Measurements from ENCODE around the gene MAMDC4.
"Not testable (repeated sequence)": the region's sequence is repeated elsewhere in the genome, so short reads cannot be mapped to it uniquely, and the experiment has no call there.

The MAMDC4 gene

DNA sequence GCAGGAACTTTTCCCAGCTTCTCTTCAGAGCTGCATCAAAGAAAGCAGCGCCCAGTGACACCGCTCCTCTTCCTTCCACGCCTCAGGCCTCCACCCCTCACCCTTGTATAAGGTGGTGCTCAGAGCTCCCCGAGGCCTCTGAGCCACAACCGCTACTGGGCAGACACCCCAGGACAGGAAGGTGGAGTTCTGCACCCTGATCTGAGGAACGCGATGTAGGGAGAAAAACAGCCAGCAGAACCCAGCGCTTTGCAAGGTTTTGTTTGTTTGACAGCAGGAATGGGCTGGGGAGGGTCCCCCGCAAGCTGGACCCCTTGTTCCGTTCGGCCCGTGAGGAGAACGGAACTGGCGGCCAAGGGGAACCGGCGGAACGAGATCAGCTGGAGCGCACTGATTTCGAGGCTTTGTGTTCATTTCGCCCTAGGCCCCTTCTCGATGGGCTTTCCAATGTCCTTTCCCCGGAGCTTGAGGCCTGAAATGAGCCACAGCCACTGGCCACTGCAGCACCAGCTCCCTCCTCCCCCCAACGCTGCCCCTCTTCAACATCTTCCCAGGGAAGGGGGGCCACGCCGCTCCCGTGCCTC is 9.8 kb downstream of the MAMDC4 start:
- ATAC-seq (replicated peaks) (no peak), DNase-seq (no peak)
- no peaks in the 10 kb centered on the region for H3K9me3 Mint-ChIP-seq
- no peak overlapping the region for H3K4me3 Mint-ChIP-seq
- H3K36me3 Mint-ChIP-seq (ENCODE audit: insufficient read depth), result peaks cover 46% of the 10 kb centered on the region
- peaks cover 11 to 13% of the 10 kb centered on the region in 2 donors for H3K4me1 Mint-ChIP-seq (ENCODE audit: low read depth in 2 of 2)
- H3K27me3 Mint-ChIP-seq, result no peaks in the 10 kb centered on the region
- no peak overlapping the region for H3K27ac Mint-ChIP-seq

DNA sequence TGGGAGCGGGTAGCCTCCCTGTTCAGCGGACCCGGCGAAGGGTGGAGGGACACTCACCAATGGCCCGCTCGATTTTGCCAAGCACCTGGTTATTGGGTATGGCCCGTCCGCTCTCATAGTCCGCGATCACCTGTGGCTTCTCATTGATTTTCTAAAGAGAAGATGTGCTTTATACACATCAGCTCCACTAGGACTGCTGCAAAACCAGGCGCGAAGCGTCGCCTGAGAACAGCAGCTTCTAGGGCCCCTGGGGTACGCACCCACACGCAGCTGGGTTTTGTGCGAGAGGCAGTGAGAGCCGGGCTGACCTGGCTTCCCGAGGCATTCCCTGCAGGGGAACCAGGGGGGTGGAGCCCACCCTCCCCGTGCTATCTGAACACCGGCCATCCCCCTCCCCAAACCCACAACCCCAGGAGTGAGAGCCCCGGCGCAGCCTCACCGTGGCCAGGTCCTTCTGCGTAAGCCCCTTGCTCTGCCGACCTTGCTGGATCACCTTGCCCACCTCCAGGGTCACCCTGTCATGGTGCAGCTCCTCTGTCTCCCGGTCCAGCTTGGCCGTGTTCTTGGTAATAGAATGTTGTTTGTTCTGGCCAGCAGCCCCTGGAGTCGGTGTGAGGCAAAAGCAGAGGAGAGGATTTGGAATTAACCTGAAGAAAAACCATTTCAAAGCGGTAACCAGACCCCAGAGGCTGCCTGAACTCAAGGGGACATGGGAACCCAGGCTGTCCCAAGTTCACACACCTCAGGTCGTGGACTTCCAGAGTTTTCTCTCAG is 10.9 kb downstream of the MAMDC4 start:
- no peak overlapping the region for H3K4me3 Mint-ChIP-seq
- H3K9me3 Mint-ChIP-seq, result no peaks in the 10 kb centered on the region
- no peak for DNase-seq

DNA sequence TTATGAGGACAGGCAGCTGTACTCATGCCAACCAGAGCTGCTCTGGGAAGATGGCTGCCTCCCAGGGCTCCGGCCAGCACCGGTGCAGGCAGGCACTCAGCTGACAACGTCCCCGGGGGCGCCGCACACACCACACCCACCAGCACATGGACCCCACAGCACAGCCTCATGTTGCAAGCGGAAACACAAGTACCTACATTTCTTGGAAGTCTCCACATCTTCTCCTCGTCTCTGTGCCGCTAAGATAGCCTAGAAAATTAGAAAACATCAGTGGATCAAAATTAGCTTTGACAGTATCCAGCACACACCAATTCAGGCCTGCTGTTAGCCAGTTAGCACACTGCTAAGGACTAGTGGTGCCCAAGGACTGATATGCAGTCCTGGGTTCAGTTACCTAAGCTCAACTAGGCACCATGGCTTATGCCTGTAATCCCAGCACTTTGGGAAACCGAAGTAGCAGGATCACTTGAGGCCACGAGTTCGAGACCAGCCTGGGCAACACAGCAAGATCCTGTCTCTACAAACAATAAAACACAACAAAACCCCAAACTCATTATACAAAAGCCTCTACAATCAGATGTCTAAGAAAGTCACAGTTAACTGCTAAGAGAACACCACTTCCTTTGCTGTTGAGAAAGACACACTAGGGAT is 11.6 kb downstream of the MAMDC4 start:
- H3K27ac Mint-ChIP-seq, result peak overlapping the region in 1 of 2 donors; percentile 10

More for the DNA sequence above, 10.9 kb downstream of the MAMDC4 start:
- Mint-ChIP-seq H3K27me3 (no peaks in the 10 kb centered on the region), H3K36me3 (ENCODE audit: insufficient read depth) (peaks cover 43% of the 10 kb centered on the region), H3K27ac (peak overlapping the region in 1 of 2 donors; percentile 10), H3K4me1 (ENCODE audit: low read depth in 2 of 2) (peaks cover 11% of the 10 kb centered on the region in 2 donors)
- ATAC-seq (replicated peaks), result no peak

DNA sequence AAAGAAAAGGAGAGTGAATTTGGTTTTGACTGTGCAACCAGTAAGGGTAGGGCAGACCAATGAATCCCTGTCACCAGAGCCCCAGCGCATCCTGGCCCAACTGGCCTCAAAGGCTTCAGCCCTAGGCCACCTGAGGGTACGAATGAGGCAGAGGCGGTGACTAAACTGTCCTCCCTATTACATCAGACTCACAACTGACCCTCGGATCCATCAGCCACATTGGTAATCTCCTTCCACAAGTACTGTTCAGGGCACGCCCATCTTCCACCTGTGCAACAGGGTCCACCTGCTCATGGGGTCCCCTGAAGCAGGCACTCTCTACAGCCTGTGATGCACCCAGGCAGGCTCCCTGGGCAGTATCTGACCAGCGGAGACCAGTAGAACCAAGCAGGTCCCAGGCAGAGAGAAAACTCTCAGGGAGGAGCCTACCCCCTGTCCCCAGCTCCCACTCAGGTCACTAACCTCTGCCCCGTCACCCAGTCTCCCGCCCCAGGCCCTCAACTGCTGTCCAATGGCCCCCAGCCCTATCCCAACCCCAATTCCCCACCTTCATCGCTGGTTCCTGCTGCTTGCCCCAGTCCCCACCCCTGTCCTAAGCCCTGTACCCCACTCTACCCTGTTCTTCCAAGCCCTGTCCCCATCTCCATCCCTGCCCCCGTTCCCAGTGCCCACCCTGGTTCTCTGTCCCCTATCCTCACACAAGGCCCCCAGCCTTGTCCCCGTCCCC is 13.1 kb downstream of the MAMDC4 start:
- no peak for DNase-seq
- no peaks in the 10 kb centered on the region for H3K27me3 Mint-ChIP-seq
- H3K36me3 Mint-ChIP-seq (ENCODE audit: insufficient read depth), result peaks cover 37% of the 10 kb centered on the region
- ATAC-seq (replicated peaks), result no peak
- H3K4me1 Mint-ChIP-seq (ENCODE audit: low read depth in 2 of 2), result peaks cover 11% of the 10 kb centered on the region in 2 donors
- peak overlapping the region; percentile 88 to 89 for H3K4me3 Mint-ChIP-seq
- peak overlapping the region; percentile 85 to 90 for H3K27ac Mint-ChIP-seq
- no peaks in the 10 kb centered on the region for H3K9me3 Mint-ChIP-seq

More for the DNA sequence above, 11.6 kb downstream of the MAMDC4 start:
- DNase-seq (no peak), ATAC-seq (replicated peaks) (no peak)
- peaks cover 11% of the 10 kb centered on the region in 2 donors for H3K4me1 Mint-ChIP-seq (ENCODE audit: low read depth in 2 of 2)
- peaks cover 43% of the 10 kb centered on the region for H3K36me3 Mint-ChIP-seq (ENCODE audit: insufficient read depth)
- H3K27me3 Mint-ChIP-seq, result no peaks in the 10 kb centered on the region
- H3K9me3 Mint-ChIP-seq, result no peaks in the 10 kb centered on the region
- H3K4me3 Mint-ChIP-seq, result no peak overlapping the region

DNA sequence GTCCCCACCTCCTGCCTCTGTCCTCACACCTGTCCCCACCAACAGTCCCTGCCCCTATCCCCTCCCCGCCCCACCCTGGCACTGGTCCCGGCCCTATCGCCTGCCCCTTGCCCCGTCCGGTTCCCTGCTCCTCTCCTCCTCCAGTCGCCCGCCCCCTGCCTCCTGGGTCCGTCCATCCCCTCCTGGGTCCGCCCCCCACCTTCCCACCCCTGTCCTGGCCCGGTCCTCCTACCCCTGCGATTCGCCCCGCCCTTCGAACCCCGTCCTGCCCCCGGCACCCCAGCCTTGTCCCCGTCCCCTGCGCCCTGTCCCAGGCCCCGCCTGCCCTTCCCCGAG is 13.6 kb downstream of the MAMDC4 start:
- Mint-ChIP-seq H3K4me1 (ENCODE audit: low read depth in 2 of 2) (peaks cover 9 to 11% of the 10 kb centered on the region in 2 donors), H3K9me3 (no peaks in the 10 kb centered on the region), H3K27me3 (no peaks in the 10 kb centered on the region), H3K36me3 (ENCODE audit: insufficient read depth) (peaks cover 36% of the 10 kb centered on the region), H3K4me3 (peak overlapping the region; percentile 88 to 89), H3K27ac (peak overlapping the region; percentile 85 to 90)
- no peak for DNase-seq
- ATAC-seq (replicated peaks), result no peak

DNA sequence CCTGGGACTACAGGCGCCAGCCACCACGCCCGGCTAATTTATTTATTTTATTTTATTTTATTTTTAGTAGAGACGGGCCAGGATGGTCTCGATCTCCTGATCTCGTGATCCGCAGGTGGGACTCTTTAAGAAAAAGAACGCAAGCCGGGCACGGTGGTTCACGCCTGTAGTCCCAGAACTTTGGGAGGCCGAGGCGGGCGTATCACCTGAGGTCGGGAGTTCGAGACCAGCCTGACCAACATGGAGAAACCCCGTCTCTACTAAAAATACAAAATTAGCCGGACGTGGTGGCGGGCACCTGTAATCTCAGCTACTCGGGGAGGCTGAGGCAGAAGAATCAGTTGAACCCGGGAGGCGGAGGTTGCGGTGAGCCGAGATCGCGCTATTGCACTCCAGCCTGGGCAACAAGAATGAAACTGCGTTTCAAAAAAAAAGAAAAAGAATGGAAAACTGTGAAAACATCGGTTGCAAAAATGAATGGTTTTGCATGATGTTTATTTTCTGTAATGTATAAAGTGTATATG is 14.8 kb downstream of the MAMDC4 start:
- peaks cover 8 to 11% of the 10 kb centered on the region in 2 donors for H3K4me1 Mint-ChIP-seq (ENCODE audit: low read depth in 2 of 2)
- H3K36me3 Mint-ChIP-seq (ENCODE audit: insufficient read depth), result peaks cover 26% of the 10 kb centered on the region
- ATAC-seq (replicated peaks); H3K27me3 Mint-ChIP-seq; DNase-seq; H3K9me3 Mint-ChIP-seq: not testable (repeated sequence)
- peak overlapping the region; percentile 85 to 90 for H3K27ac Mint-ChIP-seq
- H3K4me3 Mint-ChIP-seq, result peak overlapping the region; percentile 88 to 89

DNA sequence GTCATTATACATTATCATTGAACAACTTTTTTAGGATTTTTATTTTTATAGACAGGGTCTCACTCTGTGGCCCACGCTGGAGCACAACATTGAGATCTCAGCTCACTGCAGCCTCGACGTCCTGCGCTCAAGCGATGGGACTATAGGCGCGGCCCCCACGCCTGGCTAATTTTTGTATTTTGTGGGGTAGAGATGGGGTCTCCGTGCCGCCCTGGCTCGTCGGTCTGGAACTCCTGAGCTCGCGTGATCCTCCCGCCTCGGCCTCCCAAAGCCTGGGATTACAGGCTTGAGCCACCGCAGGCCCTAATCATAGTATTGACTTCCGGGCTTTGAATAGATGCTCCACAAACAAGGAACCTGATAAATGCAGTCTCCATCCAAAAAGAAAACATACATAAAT is 15.3 kb downstream of the MAMDC4 start:
- Mint-ChIP-seq H3K4me1 (ENCODE audit: low read depth in 2 of 2) (peaks cover 5 to 11% of the 10 kb centered on the region in 2 donors), H3K36me3 (ENCODE audit: insufficient read depth) (peaks cover 20% of the 10 kb centered on the region), H3K4me3 (peak overlapping the region; percentile 10 to 89), H3K9me3 (no peaks in the 10 kb centered on the region), H3K27me3 (no peaks in the 10 kb centered on the region), H3K27ac (no peak overlapping the region)
- ATAC-seq (replicated peaks), result no peak
- no peak for DNase-seq

DNA sequence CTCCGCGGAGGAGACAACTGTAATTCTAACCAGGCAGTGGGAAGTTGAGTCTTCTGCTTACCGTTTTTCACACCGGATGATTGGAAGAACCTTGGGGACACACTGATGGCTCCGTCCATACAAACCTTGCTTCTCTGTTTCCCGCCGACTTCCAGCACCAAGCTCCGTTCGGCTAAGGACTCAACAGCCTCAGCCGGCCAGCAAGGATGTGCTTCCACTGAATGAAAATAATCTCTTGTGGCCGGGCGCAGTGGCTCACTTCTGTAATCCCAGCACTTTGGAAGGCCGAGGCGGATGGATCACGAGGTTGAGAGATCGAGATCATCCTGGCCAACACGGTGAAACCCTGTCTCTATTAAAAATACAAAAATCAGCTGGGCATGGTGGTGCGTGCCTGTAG is 15.8 kb downstream of the MAMDC4 start:
- DNase-seq (no peak), ATAC-seq (replicated peaks) (no peak)
- Mint-ChIP-seq H3K27me3 (no peaks in the 10 kb centered on the region), H3K4me1 (ENCODE audit: low read depth in 2 of 2) (peaks cover 5 to 11% of the 10 kb centered on the region in 2 donors), H3K27ac (peak overlapping the region in 1 of 2 donors; percentile 32), H3K36me3 (ENCODE audit: insufficient read depth) (peaks cover 16% of the 10 kb centered on the region), H3K9me3 (no peaks in the 10 kb centered on the region), H3K4me3 (peak overlapping the region; percentile 10 to 89)

DNA sequence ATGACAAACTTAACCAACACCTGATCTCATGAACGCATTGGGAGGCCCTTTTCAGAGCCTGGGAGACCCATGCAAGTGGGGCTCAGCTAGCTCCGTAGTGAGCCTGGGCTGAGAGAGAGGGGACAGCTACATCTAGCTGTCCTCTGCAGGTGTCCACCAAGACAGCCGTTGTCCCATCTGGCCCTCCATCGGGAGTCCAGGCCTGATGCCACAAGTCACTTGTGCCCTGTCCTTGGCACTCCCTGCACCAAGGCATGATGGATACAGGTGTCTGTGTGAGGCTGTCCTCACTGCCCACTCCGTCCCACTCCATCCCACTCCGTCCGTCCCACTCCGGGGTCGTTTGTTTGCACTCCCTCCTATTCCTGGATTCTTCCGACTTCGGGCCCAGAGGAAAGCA is 16.5 kb downstream of the MAMDC4 start:
- peaks cover 5 to 8% of the 10 kb centered on the region in 2 donors for H3K4me1 Mint-ChIP-seq (ENCODE audit: low read depth in 2 of 2)
- H3K36me3 Mint-ChIP-seq (ENCODE audit: insufficient read depth), result peaks cover 9% of the 10 kb centered on the region
- no peak overlapping the region for H3K4me3 Mint-ChIP-seq
- no peaks in the 10 kb centered on the region for H3K27me3 Mint-ChIP-seq
- peak overlapping the region in 1 of 2 donors; percentile 32 for H3K27ac Mint-ChIP-seq
- H3K9me3 Mint-ChIP-seq, result no peaks in the 10 kb centered on the region
- DNase-seq (no peak), ATAC-seq (replicated peaks) (no peak)

DNA sequence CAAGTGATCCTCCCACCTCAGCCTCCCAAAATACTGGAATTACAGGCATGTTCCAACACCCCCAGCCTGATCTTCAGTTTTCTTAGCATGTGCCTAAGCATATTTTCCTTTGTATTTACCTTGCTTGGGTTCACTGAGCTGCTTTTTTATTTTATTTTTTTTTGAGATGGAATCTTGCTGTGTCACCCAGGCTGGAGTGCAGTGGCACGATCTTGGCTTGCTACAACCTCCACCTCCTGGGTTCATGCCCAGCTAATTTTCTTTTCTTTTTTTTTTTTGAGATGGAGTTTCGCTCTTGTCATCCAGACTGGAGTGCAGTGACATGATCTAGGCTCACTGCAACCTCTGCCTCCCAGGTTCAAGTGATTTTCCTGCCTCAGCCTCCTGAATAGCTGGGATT is 17.5 kb downstream of the MAMDC4 start:
- not testable (repeated sequence) for DNase-seq; ATAC-seq (replicated peaks); H3K27ac Mint-ChIP-seq; H3K4me3 Mint-ChIP-seq; H3K9me3 Mint-ChIP-seq; H3K4me1 Mint-ChIP-seq (ENCODE audit: low read depth in 2 of 2); H3K27me3 Mint-ChIP-seq; H3K36me3 Mint-ChIP-seq (ENCODE audit: insufficient read depth)

DNA sequence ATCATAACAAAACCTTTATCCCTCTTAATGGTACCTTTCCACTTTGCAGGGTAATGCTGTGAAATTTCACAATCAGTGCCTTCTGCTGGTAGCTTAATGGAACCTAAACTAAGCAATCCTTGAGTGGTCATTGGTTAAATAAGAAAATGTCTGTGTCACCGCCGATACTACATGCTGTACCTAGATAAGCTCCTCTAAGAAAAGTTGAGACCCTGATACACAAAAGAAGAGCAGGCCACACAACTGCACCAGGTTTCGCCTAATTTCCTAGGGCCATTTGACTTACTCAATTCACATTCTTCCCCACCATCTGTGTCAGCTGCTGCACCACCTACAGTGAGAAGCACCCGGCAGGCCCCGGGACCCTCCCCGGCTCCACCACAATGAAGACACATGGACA is 23.0 kb downstream of the MAMDC4 start:
- Mint-ChIP-seq H3K4me3 (no peak overlapping the region), H3K36me3 (ENCODE audit: insufficient read depth) (no peaks in the 10 kb centered on the region), H3K27ac (no peak overlapping the region), H3K9me3 (no peaks in the 10 kb centered on the region), H3K27me3 (no peaks in the 10 kb centered on the region), H3K4me1 (ENCODE audit: low read depth in 2 of 2) (no peaks in the 10 kb centered on the region)
- ATAC-seq (replicated peaks) (no peak), DNase-seq (no peak)

DNA sequence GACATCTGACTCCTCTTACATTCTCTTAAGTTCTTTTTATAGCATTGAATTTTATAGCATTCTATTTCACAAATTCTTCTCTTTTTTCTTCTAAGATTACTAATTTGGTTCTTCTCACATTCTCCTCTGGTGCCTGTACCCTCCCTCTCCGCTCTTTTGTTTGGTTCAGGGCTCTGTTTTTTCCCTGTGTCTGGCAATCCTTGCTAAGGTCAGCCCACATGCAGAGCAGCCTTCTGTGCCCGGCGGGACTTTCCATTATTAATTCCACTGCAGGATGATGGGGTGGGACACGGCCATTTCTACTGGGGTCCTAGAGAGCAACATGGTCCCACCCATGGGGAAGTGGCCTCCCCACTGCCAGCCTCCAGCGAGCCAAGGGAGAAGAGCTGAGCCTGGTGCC is 24.3 kb downstream of the MAMDC4 start:
- Mint-ChIP-seq H3K27ac (no peak overlapping the region), H3K27me3 (no peaks in the 10 kb centered on the region), H3K36me3 (ENCODE audit: insufficient read depth) (no peaks in the 10 kb centered on the region), H3K4me1 (ENCODE audit: low read depth in 2 of 2) (peaks cover 1 to 4% of the 10 kb centered on the region in 2 donors), H3K4me3 (no peak overlapping the region), H3K9me3 (no peaks in the 10 kb centered on the region)
- no peak for DNase-seq
- no peak for ATAC-seq (replicated peaks)

DNA sequence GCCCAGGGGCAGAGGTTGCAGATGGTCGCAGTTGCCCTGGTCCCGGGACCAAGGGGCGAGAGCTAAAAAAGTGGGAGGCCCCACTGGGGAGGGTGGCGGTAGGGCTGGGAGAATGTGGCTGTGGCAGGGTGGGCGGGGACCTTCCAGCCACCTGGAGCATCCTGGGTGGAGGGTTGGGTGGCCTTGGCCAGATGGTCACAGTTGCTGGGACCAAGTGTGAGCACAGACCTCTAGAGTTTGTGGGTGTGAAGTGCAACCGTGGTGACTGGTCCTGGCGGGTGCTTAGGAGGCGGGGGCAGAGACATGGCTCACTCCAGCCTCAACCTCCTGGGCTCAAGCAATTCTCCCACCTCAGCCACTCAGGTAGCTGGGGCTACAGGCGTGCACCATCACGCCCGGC is 28.5 kb downstream of the MAMDC4 start:
- no peaks in the 10 kb centered on the region for H3K9me3 Mint-ChIP-seq
- peak overlapping the region; percentile 43 to 65 for H3K4me3 Mint-ChIP-seq
- no peak for DNase-seq
- H3K27ac Mint-ChIP-seq, result no peak overlapping the region
- H3K4me1 Mint-ChIP-seq (ENCODE audit: low read depth in 2 of 2), result peaks cover 15 to 20% of the 10 kb centered on the region in 2 donors
- peaks cover 14% of the 10 kb centered on the region for H3K36me3 Mint-ChIP-seq (ENCODE audit: insufficient read depth)
- ATAC-seq (replicated peaks), result no peak
- no peaks in the 10 kb centered on the region for H3K27me3 Mint-ChIP-seq

Measured in effector memory CD8-positive, alpha-beta T cell (primary cell).